K562 (cell line): ENCODE results near the gene ENDOG. TPM values are rescaled to one million over a fixed set of nuclear protein-coding genes. Genes with fewer than 3 reads are reported as not detected.

Experiments
- ASH1L ChIP-seq: fragments of 450-650 bp; IDR thresholded peaks from 2 replicates; pipeline ENCODE4 v1.6.1; 2018; ENCODE audit warnings: borderline replicate concordance, mild to moderate bottlenecking, low read depth; ENCODE audit not compliant: partially characterized antibody
- HMG20A ChIP-seq: fragments of 450-650 bp; formaldehyde crosslinking; conservative IDR thresholded peaks from 2 replicates; pipeline ENCODE4 v1.4.0; 2020; ENCODE audit warnings: mild to moderate bottlenecking, mixed read lengths
- IRF2 ChIP-seq: sonication (generic); formaldehyde crosslinking; IDR thresholded peaks from 2 replicates; pipeline ENCODE4 v1.8.1; 2022; ENCODE audit warnings: mild to moderate bottlenecking, missing genetic modification reagents
- POLR2A ChIP-seq: fragments of 450-650 bp; conservative IDR thresholded peaks from 2 replicates; pipeline ENCODE4 v1.6.1; 2016
- REST ChIP-seq, 2 experiments: fragments of 450-650 bp; formaldehyde crosslinking in 1 of 2; IDR thresholded peaks; 2 replicates each; pipeline versions ENCODE4 v1.4.0 to v1.6.1; 2014 to 2020; ENCODE audit warnings: mild to moderate bottlenecking in 2 of 2, borderline replicate concordance in 1 of 2, low read depth in 1 of 2
- RNF219 ChIP-seq: fragments of 250-450 bp; sonication (Bioruptor Pico); IDR thresholded peaks from 2 replicates; pipeline ENCODE4 v1.5.0; 2022; ENCODE audit warnings: mild to moderate bottlenecking
- TCFL5 ChIP-seq: fragments of 250-450 bp; sonication (Bioruptor Pico); conservative IDR thresholded peaks from 2 replicates; pipeline ENCODE4 v1.6.1; 2021; ENCODE audit warnings: mild to moderate bottlenecking, moderate library complexity, matching md5 sums
- U2AF1 ChIP-seq: fragments of 200-400 bp; formaldehyde crosslinking; optimal IDR thresholded peaks from 2 replicates; pipeline ENCODE3; 2017; ENCODE audit warnings: mild to moderate bottlenecking, low read depth, low read length, moderate library complexity
- ZC3H4 ChIP-seq: sonication (generic); formaldehyde crosslinking; IDR thresholded peaks from 2 replicates; pipeline ENCODE4 v1.9.0; 2021; ENCODE audit warnings: missing genetic modification reagents, borderline replicate concordance
- ZFP1 ChIP-seq: fragments of 450-650 bp; formaldehyde crosslinking; IDR thresholded peaks from 2 replicates; pipeline ENCODE4 v1.4.0; 2020; ENCODE audit warnings: mild to moderate bottlenecking, mixed read lengths
- ZNF174 ChIP-seq: fragments of 250-450 bp; sonication (Bioruptor Pico); IDR thresholded peaks from 2 replicates; pipeline ENCODE4 v1.4.0; 2020; ENCODE audit warnings: mild to moderate bottlenecking
- ZNF324 ChIP-seq: fragments of 250-450 bp; sonication (Bioruptor Pico); IDR thresholded peaks from 2 replicates; pipeline ENCODE4 v1.4.0; 2020; ENCODE audit warnings: mild to moderate bottlenecking
- ZNF76 ChIP-seq: fragments of 250-450 bp; sonication (Bioruptor Pico); IDR thresholded peaks from 2 replicates; pipeline ENCODE4 v1.4.0; 2020; ENCODE audit warnings: mild to moderate bottlenecking, moderate library complexity, borderline replicate concordance
- polyA plus RNA-seq, 8 experiments: library from polyadenylated mRNA; depleted of rRNA in 4 of 8; stranded (reverse) in 5 of 8; unstranded in 3 of 8; fragments of >200 nt; fragmentation: Nextera tagmentation in 2 of 8; fragmentation: Illumina TruSeq in 1 of 8; extraction: Ambion mirVana in 2 of 8; extraction: Trizol in 1 of 8; gene quantifications; 2 replicates each; pipeline versions ENCODE4 v1.2.1 to v1.2.3, GENCODE V29; 2011 to 2014; ENCODE audit warnings: inconsistent platforms in 1 of 8, missing spikeins in 1 of 8
- total RNA-seq, 7 experiments: library from RNA; depleted of rRNA in 6 of 7; stranded (reverse); fragments of >200 nt in 6 of 7; fragmentation: Illumina TruSeq in 2 of 7; extraction: Trizol in 2 of 7; gene quantifications; 2 replicates each; pipeline versions ENCODE4 v1.2.1 to v1.2.3, GENCODE V29; 2011 to 2021; ENCODE audit warnings: low replicate concordance in 1 of 7
- TF ChIP-seq, protein P1 (sequence below): fragments of 450-650 bp; IDR thresholded peaks from 2 replicates; pipeline ENCODE4 v1.6.1; 2016; ENCODE audit warnings: missing biosample characterization, missing genetic modification characterization
- TF ChIP-seq, protein P2 (sequence below): fragments of 250-450 bp; sonication (Bioruptor Pico); IDR thresholded peaks from 2 replicates; pipeline ENCODE4 v1.8.0; 2022; ENCODE audit warnings: inconsistent platforms

Gene ENDOG
- total and polyA plus RNA-seq, 9 of the 15 experiments (the other 6 are each of a cell fraction or from before 2014, with no cell fraction given), result 1.2 to 91.0 (median 25.5) TPM

- TF ChIP-seq ZNF174 (CRISPR knock-in tag) (no peak), ZNF324 (CRISPR knock-in tag) (no peak), ZNF76 (no peak), U2AF1 (no peak), ASH1L (no peak), HMG20A (CRISPR knock-in tag) (no peak), POLR2A (peak; percentile 94), REST (IDR thresholded peaks at IDR 0.05; ENCODE audit: borderline replicate concordance) (peak; percentile 35; the same call in 1 of the 2 replicates), REST (CRISPR knock-in tag; IDR thresholded peaks at IDR 0.05; ENCODE audit: low read depth) (no peak), ZC3H4 (CRISPR knock-in tag) (no peak), IRF2 (CRISPR knock-in tag) (no peak), RNF219 (no peak), TCFL5 (CRISPR knock-in tag) (no peak), ZFP1 (CRISPR knock-in tag) (no peak)
- TF ChIP-seq, protein P1, sequence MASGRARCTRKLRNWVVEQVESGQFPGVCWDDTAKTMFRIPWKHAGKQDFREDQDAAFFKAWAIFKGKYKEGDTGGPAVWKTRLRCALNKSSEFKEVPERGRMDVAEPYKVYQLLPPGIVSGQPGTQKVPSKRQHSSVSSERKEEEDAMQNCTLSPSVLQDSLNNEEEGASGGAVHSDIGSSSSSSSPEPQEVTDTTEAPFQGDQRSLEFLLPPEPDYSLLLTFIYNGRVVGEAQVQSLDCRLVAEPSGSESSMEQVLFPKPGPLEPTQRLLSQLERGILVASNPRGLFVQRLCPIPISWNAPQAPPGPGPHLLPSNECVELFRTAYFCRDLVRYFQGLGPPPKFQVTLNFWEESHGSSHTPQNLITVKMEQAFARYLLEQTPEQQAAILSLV, result no peak
- TF ChIP-seq, protein P2, sequence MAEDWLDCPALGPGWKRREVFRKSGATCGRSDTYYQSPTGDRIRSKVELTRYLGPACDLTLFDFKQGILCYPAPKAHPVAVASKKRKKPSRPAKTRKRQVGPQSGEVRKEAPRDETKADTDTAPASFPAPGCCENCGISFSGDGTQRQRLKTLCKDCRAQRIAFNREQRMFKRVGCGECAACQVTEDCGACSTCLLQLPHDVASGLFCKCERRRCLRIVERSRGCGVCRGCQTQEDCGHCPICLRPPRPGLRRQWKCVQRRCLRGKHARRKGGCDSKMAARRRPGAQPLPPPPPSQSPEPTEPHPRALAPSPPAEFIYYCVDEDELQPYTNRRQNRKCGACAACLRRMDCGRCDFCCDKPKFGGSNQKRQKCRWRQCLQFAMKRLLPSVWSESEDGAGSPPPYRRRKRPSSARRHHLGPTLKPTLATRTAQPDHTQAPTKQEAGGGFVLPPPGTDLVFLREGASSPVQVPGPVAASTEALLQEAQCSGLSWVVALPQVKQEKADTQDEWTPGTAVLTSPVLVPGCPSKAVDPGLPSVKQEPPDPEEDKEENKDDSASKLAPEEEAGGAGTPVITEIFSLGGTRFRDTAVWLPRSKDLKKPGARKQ, result peak; percentile 85
These were observed at the start of gene ENDOG (continued) for GRCh38 chr9:128818099-128818838.
